HCT116 (cell line): ENCODE measurements around the gene FAM13A. TPM values are rescaled to one million over a fixed set of nuclear protein-coding genes. Genes with fewer than 3 reads are reported as not detected.

Experiments
- ATAC-seq: fragments of 200-7000 bp; cut with Tn5 transposase; 2 replicates; pipeline ENCODE4 v1.9.1; 2020; ENCODE audit warnings: mild to moderate bottlenecking, moderate library complexity
- BruUV-seq: library from RNA; stranded (reverse); fragments of 400-500 nt; replicated peaks from 2 replicates; lab custom pipeline; 2021; lab: Mats Ljungman, UMichigan
- CTCF ChIA-PET: fragments of 300-600 bp; sonication (Branson Sonifier 250); formaldehyde crosslinking; loops from one replicate; lab custom pipeline; 2021; ENCODE audit warnings: antibody characterized with exemption; lab: Charles Lee
- POLR2A ChIA-PET: fragments of 300-600, 350-600 bp; sonication (Branson Sonifier 250); formaldehyde crosslinking; loops from one replicate; lab custom pipeline; 2021; ENCODE audit warnings: antibody characterized with exemption; lab: Charles Lee
- RAD21 ChIA-PET, 2 experiments: fragments of 300-600 bp; sonication (Branson Sonifier 250); formaldehyde crosslinking; loops; one replicate each; lab custom pipeline; 2023; ENCODE audit warnings: low total read pairs in 2 of 2; ENCODE audit not compliant: uncharacterized antibody in 2 of 2, unreplicated experiment in 2 of 2, low non-redundant PET in 1 of 2; lab: Charles Lee
- DNase-seq: peaks from one replicate; pipeline ENCODE4 v3.0.0-alpha.2; 2010; ENCODE audit warnings: low read depth, low spot score
- H2AFZ ChIP-seq: fragments of 200-600 bp; shearing (Covaris generic), sonication (generic); 2 replicates; pipeline ENCODE4 v1.6.1; 2017; ENCODE audit warnings: low read depth, mixed run types, mixed read lengths, antibody characterized with exemption, low read length; ENCODE audit not compliant: poor library complexity, severe bottlenecking
- H3K27ac ChIP-seq: 2 replicates; pipeline ENCODE4 v1.5.1; 2012; ENCODE audit warnings: low read depth, low read length
- H3K27me3 ChIP-seq: fragments of 200-600 bp; sonication (generic); 2 replicates; pipeline ENCODE4 v1.6.1; 2016; ENCODE audit warnings: mixed run types, low read length, mixed read lengths; ENCODE audit not compliant: insufficient read depth
- H3K36me3 ChIP-seq, 2 experiments: fragments of 200-500 bp in 1 of 2; fragments of 200-600 bp in 1 of 2; sonication (Bioruptor generic) in 1 of 2; sonication (generic) in 1 of 2; 2 replicates each; pipeline versions ENCODE4 v1.5.1 to v1.6.1; 2014 to 2016; ENCODE audit warnings: low read length in 2 of 2, inconsistent platforms in 1 of 2, mixed read lengths in 1 of 2, mixed run types in 1 of 2; ENCODE audit not compliant: insufficient read depth in 2 of 2, control insufficient read depth in 1 of 2
- H3K4me1 ChIP-seq, 2 experiments: fragments of 200-600 bp in 1 of 2; sonication (generic) in 1 of 2; 2 replicates each; pipeline versions ENCODE4 v1.5.1 to v1.6.1; 2012 to 2017; ENCODE audit warnings: low read length in 2 of 2, inconsistent platforms in 1 of 2, mild to moderate bottlenecking in 1 of 2, mixed read lengths in 1 of 2, mixed run types in 1 of 2, moderate library complexity in 1 of 2; ENCODE audit not compliant: insufficient read depth in 2 of 2, control insufficient read depth in 1 of 2
- H3K4me2 ChIP-seq: fragments of 200-600 bp; sonication (generic); 2 replicates; pipeline ENCODE4 v1.6.1; 2017; ENCODE audit warnings: mixed run types, low read length, mixed read lengths
- H3K4me3 ChIP-seq, 2 experiments: fragments of 200-600 bp in 1 of 2; sonication (generic) in 1 of 2; replicated peaks in 1 of 2; 2 replicates each; pipeline ENCODE4 v1.5.1; 2011 to 2016; ENCODE audit warnings: low read length in 2 of 2, control low read depth in 1 of 2, low read depth in 1 of 2, mild to moderate bottlenecking in 1 of 2, mixed read lengths in 1 of 2, mixed run types in 1 of 2
- H3K79me2 ChIP-seq: fragments of 200-600 bp; sonication (generic); 2 replicates; pipeline ENCODE4 v1.6.1; 2017; ENCODE audit warnings: mild to moderate bottlenecking, mixed run types, low read length, moderate library complexity, mixed read lengths; ENCODE audit not compliant: insufficient read depth
- H3K9ac ChIP-seq: fragments of 200-600 bp; sonication (generic); 2 replicates; pipeline ENCODE4 v1.6.1; 2016; ENCODE audit warnings: low read length, mixed read lengths
- H3K9me2 ChIP-seq: fragments of 200-600 bp; sonication (generic), shearing (Covaris generic); 2 replicates; pipeline ENCODE4 v1.6.1; 2017; ENCODE audit warnings: mixed run types, mild to moderate bottlenecking, moderate library complexity; ENCODE audit not compliant: insufficient read depth
- H3K9me3 ChIP-seq, 2 experiments: fragments of 200-500 bp in 1 of 2; fragments of 200-600 bp in 1 of 2; sonication (Bioruptor generic) in 1 of 2; sonication (generic) in 1 of 2; 2 replicates each; pipeline ENCODE4 v1.6.1; 2014 to 2017; ENCODE audit warnings: low read length in 2 of 2, mixed read lengths in 2 of 2, inconsistent platforms in 1 of 2, low read depth in 1 of 2, mild to moderate bottlenecking in 1 of 2, mixed run types in 1 of 2, moderate library complexity in 1 of 2; ENCODE audit not compliant: control insufficient read depth in 1 of 2, insufficient read depth in 1 of 2
- H4K20me1 ChIP-seq: fragments of 200-600 bp; sonication (generic), shearing (Covaris generic); 2 replicates; pipeline ENCODE4 v1.6.1; 2017; ENCODE audit warnings: mixed run types, mild to moderate bottlenecking, moderate library complexity; ENCODE audit not compliant: insufficient read depth
- ATF3 ChIP-seq: IDR thresholded peaks from 2 replicates; pipeline ENCODE4 v1.6.1; 2012
- CEBPB ChIP-seq: IDR thresholded peaks from 2 replicates; pipeline ENCODE4 v1.6.1; 2012; ENCODE audit warnings: low read depth
- EZH2phosphoT487 ChIP-seq: fragments of 200-600 bp; IDR thresholded peaks from 2 replicates; pipeline ENCODE4 v1.6.1; 2018; ENCODE audit warnings: antibody characterized with exemption, borderline replicate concordance
- FOSL1 ChIP-seq: IDR thresholded peaks from 2 replicates; pipeline ENCODE4 v1.6.1; 2012; ENCODE audit warnings: low read depth
- JUND ChIP-seq: IDR thresholded peaks from 2 replicates; pipeline ENCODE4 v1.6.1; 2012
- MAX ChIP-seq: IDR thresholded peaks from 2 replicates; pipeline ENCODE4 v1.6.1; 2012
- POLR2A ChIP-seq: IDR thresholded peaks from 2 replicates; pipeline ENCODE4 v1.7.0; 2011; ENCODE audit warnings: borderline replicate concordance; ENCODE audit not compliant: insufficient read depth, insufficient read length; ENCODE audit errors: extremely low read depth
- SP1 ChIP-seq: IDR thresholded peaks from 2 replicates; pipeline ENCODE4 v1.6.1; 2012; ENCODE audit warnings: low read depth
- SRF ChIP-seq: IDR thresholded peaks from 2 replicates; pipeline ENCODE4 v1.6.1; 2012; ENCODE audit warnings: low read depth
- ZNF274 ChIP-seq: fragments of 200-500 bp; sonication (Bioruptor generic); IDR thresholded peaks from 2 replicates; pipeline ENCODE4 v1.6.1; 2014; ENCODE audit warnings: mild to moderate bottlenecking, low read depth, low read length, inconsistent platforms
- intact Hi-C: fragments of 100-400 bp; cut with micrococcal nuclease; formaldehyde crosslinking; loops from 2 replicates; pipeline ENCODE4 v1.10.0; 2022
- total RNA-seq: library from RNA; stranded (reverse); gene quantifications from one replicate; pipeline ENCODE4 v1.2.1, GENCODE V29; 2021; ENCODE audit not compliant: unreplicated experiment
- TF ChIP-seq, protein P1 (sequence below), 3 experiments: fragments of 200-600 bp in 1 of 3; sonication (generic) in 1 of 3; IDR thresholded peaks in 2 of 3; conservative IDR thresholded peaks in 1 of 3; 2 replicates each; pipeline ENCODE4 v1.5.1; 2012 to 2017; ENCODE audit warnings: low read depth in 2 of 3, low read length in 2 of 3, antibody characterized with exemption in 1 of 3, borderline replicate concordance in 1 of 3, control low read depth in 1 of 3, mild to moderate bottlenecking in 1 of 3, mixed read lengths in 1 of 3, mixed run types in 1 of 3, moderate library complexity in 1 of 3; ENCODE audit not compliant: insufficient read depth in 1 of 3
- TF ChIP-seq, protein P2 (sequence below): IDR thresholded peaks from 2 replicates; pipeline ENCODE4 v1.6.1; 2011; ENCODE audit warnings: mild to moderate bottlenecking, low read length, moderate library complexity; ENCODE audit not compliant: insufficient replicate concordance; ENCODE audit errors: extremely low read depth

The FAM13A gene
- total RNA-seq, 1 experiment from 2014 or later = 17.2 TPM

GRCh38 chr4:88831031-88831430 is 226.0 kb downstream of the FAM13A start:
- Histone ChIP-seq H3K79me2 (no peaks in the 10 kb centered on the region), H3K27ac (no peak overlapping the region), H3K4me2 (no peak overlapping the region), H3K9me3 (no peaks in the 10 kb centered on the region), H3K9ac (no peak overlapping the region), H3K9me2 (no peaks in the 10 kb centered on the region), H2AFZ (no peak overlapping the region), H3K36me3 (no peaks in the 10 kb centered on the region), H3K27me3 (no peaks in the 10 kb centered on the region), H4K20me1 (no peaks in the 10 kb centered on the region), H3K4me3 (no peak overlapping the region), H3K4me1 (peaks cover 0 to 10% of the 10 kb centered on the region in 2 experiments; a peak in 2 of 4 replicates)
- TF ChIP-seq, protein P1, sequence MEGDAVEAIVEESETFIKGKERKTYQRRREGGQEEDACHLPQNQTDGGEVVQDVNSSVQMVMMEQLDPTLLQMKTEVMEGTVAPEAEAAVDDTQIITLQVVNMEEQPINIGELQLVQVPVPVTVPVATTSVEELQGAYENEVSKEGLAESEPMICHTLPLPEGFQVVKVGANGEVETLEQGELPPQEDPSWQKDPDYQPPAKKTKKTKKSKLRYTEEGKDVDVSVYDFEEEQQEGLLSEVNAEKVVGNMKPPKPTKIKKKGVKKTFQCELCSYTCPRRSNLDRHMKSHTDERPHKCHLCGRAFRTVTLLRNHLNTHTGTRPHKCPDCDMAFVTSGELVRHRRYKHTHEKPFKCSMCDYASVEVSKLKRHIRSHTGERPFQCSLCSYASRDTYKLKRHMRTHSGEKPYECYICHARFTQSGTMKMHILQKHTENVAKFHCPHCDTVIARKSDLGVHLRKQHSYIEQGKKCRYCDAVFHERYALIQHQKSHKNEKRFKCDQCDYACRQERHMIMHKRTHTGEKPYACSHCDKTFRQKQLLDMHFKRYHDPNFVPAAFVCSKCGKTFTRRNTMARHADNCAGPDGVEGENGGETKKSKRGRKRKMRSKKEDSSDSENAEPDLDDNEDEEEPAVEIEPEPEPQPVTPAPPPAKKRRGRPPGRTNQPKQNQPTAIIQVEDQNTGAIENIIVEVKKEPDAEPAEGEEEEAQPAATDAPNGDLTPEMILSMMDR (IDR thresholded peaks at IDR 0.05 in 2 of 3, conservative IDR thresholded peaks at IDR 0.05 in 1 of 3; ENCODE audit: borderline replicate concordance in 1 of 3, insufficient read depth in 1 of 3, low read depth in 2 of 3, low read length in 2 of 3) = no peak
- TF ChIP-seq EZH2phosphoT487 (no peak), ZNF274 (no peak), JUND (no peak), ATF3 (no peak), MAX (no peak), SRF (no peak), SP1 (no peak), POLR2A (no peak), FOSL1 (no peak), CEBPB (no peak)
- TF ChIP-seq, protein P2, sequence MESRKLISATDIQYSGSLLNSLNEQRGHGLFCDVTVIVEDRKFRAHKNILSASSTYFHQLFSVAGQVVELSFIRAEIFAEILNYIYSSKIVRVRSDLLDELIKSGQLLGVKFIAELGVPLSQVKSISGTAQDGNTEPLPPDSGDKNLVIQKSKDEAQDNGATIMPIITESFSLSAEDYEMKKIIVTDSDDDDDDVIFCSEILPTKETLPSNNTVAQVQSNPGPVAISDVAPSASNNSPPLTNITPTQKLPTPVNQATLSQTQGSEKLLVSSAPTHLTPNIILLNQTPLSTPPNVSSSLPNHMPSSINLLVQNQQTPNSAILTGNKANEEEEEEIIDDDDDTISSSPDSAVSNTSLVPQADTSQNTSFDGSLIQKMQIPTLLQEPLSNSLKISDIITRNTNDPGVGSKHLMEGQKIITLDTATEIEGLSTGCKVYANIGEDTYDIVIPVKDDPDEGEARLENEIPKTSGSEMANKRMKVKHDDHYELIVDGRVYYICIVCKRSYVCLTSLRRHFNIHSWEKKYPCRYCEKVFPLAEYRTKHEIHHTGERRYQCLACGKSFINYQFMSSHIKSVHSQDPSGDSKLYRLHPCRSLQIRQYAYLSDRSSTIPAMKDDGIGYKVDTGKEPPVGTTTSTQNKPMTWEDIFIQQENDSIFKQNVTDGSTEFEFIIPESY = no peak
- no TSS peak for BruUV-seq
- ChIA-PET CTCF (no interaction called here), RAD21 (no interaction called here), POLR2A (no interaction called here)
- DNase-seq = no peak
- intact Hi-C loops = no loop called here
- ATAC-seq = no peak
